Measurements from ENCODE around the gene TNP2. TPM values are rescaled to one million over a fixed set of nuclear protein-coding genes. Genes with fewer than 3 reads are reported as not detected.

TNP2 gene
- total RNA-seq, 1 donor from 2014 or later = not detected

DNA sequence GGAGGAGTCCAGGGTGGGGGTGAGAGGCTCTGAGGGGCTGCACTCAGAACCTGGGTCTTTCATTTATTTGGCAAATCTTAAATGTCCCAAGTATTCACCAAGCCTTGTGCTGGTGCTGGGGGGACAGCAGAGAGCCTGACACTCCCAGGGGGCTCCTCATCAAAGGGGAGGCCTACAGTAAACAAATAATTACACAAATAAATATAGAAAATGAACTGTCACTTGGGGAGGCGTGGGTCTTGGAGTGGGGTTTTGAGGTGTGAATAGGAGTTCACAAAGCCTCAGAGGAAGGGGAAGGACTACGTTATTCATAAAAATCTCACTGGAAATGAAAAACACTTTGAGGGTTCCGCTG, 27.2 kb upstream of the TNP2 start:
- Histone ChIP-seq H3K9me3 (no peaks in the 10 kb centered on the region), H3K36me3 (no peaks in the 10 kb centered on the region), H3K4me1 (peaks cover 17% of the 10 kb centered on the region), H3K27ac (no peak overlapping the region), H3K27me3 (no peaks in the 10 kb centered on the region), H3K4me3 (no peak overlapping the region)
- no peak for DNase-seq (ENCODE audit: extremely low spot score in 2 of 2)
- intact Hi-C loops (cut with DNase I) = no loop called here
- TF ChIP-seq, protein P1, sequence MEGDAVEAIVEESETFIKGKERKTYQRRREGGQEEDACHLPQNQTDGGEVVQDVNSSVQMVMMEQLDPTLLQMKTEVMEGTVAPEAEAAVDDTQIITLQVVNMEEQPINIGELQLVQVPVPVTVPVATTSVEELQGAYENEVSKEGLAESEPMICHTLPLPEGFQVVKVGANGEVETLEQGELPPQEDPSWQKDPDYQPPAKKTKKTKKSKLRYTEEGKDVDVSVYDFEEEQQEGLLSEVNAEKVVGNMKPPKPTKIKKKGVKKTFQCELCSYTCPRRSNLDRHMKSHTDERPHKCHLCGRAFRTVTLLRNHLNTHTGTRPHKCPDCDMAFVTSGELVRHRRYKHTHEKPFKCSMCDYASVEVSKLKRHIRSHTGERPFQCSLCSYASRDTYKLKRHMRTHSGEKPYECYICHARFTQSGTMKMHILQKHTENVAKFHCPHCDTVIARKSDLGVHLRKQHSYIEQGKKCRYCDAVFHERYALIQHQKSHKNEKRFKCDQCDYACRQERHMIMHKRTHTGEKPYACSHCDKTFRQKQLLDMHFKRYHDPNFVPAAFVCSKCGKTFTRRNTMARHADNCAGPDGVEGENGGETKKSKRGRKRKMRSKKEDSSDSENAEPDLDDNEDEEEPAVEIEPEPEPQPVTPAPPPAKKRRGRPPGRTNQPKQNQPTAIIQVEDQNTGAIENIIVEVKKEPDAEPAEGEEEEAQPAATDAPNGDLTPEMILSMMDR (IDR thresholded peaks at IDR 0.05) = no peak
- TF ChIP-seq POLR2A (IDR thresholded peaks at IDR 0.05) (no peak), POLR2AphosphoS5 (IDR thresholded peaks at IDR 0.05; ENCODE audit: insufficient read depth in 1 of 2, low read depth in 1 of 2) (no peak)

DNA sequence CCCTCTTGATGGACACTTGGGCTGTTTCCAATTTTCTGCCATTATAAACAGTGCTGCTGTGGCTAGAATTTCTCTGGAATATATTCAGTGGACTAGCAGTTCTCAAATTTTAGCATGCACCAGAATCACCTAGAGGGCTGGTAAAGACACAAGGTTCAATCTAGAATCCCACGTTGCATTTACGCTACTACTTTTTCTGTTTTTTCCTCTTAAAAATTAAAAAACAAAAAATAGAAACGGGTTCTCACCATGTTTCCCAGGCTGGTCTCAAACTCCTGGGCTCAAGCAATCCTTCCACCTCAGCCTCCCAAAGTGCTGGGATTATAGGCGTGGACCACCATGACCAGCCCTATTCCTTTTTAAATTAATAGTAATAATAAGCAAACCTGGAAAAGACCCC, 26.5 kb upstream of the TNP2 start:
- DNase-seq (ENCODE audit: extremely low spot score in 2 of 2) = no peak
- intact Hi-C loops (cut with DNase I) = no loop called here
- Histone ChIP-seq H3K4me1 (peaks cover 17% of the 10 kb centered on the region), H3K4me3 (no peak overlapping the region), H3K36me3 (no peaks in the 10 kb centered on the region), H3K27ac (no peak overlapping the region), H3K9me3 (no peaks in the 10 kb centered on the region), H3K27me3 (no peaks in the 10 kb centered on the region)
- TF ChIP-seq POLR2AphosphoS5 (IDR thresholded peaks at IDR 0.05; ENCODE audit: insufficient read depth in 1 of 2, low read depth in 1 of 2) = no peak
- TF ChIP-seq POLR2A (IDR thresholded peaks at IDR 0.05) = no peak
- TF ChIP-seq, protein P1 (IDR thresholded peaks at IDR 0.05) = no peak

DNA sequence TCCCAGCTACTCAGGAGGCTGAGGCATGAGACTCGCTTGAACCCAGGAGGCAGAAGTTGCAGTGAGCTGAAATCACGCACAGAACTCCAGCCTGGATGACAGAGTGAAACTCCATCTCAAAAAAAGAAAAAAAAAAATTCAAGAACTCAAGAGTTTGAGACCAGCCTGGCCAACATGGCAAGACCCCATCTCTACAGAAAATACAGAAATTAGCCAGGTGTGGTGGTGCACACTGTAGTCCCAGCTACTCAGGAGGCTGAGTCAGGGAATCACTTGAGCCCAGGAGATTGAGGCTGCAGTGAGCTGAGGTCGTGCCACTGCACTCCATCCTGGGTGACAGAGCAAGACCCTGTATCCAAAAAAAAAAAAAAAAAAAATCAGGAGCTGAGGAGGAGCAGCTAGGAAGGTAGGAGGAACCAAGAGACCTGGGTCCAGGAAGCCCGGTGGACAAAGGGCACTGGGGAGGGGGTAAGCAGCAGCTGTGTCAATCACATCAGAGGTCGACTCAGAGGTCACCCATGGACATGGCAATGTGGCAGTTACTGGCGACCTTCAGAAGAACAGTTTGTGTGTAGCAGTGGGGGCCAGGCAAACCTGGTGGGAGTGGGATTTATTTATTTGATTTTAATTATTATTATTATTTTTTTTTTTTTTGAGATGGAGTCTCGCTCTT, 23.1 kb upstream of the TNP2 start:
- Histone ChIP-seq H3K36me3 (no peaks in the 10 kb centered on the region), H3K4me1 (peaks cover 7% of the 10 kb centered on the region), H3K27me3 (no peaks in the 10 kb centered on the region), H3K9me3 (no peaks in the 10 kb centered on the region), H3K27ac (no peak overlapping the region), H3K4me3 (no peak overlapping the region)
- intact Hi-C loops (cut with DNase I) = no loop called here
- no peak for DNase-seq (ENCODE audit: extremely low spot score in 2 of 2)
- no peak for TF ChIP-seq POLR2AphosphoS5 (IDR thresholded peaks at IDR 0.05; ENCODE audit: insufficient read depth in 1 of 2, low read depth in 1 of 2)
- TF ChIP-seq, protein P1 (IDR thresholded peaks at IDR 0.05) = no peak
- no peak for TF ChIP-seq POLR2A (IDR thresholded peaks at IDR 0.05)

DNA sequence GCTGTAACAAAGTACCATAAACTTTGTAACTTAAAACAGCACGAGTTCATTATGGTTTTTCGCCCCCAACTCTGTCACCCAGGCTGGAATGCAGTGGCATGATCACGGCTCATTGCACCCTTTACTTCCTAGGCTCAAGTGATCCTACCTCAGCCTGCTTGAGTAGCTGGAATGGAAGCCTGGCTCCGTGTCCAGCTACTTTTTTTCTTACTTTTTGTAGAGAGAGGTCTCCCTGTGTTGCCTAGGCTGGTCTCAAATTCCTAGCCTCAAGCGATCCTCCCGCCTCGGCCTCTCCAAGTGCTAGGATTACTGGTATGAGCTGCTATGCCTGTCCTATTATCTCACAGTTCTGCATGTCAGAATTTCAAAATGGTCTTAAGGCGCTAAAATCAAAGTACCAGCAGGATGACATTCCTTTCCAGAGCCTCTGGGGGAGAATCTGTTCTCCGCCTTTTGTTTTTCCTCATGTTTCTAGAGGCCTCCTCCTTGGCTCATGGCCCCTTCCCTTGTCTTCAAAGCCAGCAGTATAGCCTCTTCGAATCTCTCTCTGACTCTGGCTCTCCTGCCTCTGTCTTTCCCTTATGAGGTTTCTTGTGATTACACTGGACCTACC, 22.1 kb upstream of the TNP2 start:
- Histone ChIP-seq H3K36me3 (no peaks in the 10 kb centered on the region), H3K9me3 (no peaks in the 10 kb centered on the region), H3K4me1 (no peaks in the 10 kb centered on the region), H3K27me3 (no peaks in the 10 kb centered on the region), H3K4me3 (no peak overlapping the region), H3K27ac (no peak overlapping the region)
- intact Hi-C loops (cut with DNase I) = no loop called here
- TF ChIP-seq, protein P1 (IDR thresholded peaks at IDR 0.05) = no peak
- TF ChIP-seq POLR2A (IDR thresholded peaks at IDR 0.05) (no peak), POLR2AphosphoS5 (IDR thresholded peaks at IDR 0.05; ENCODE audit: insufficient read depth in 1 of 2, low read depth in 1 of 2) (no peak)
- no peak for DNase-seq (ENCODE audit: extremely low spot score in 2 of 2)
